GM21390 (cell line): ENCODE results near the gene TSPO.
"Not testable (repeated sequence)": the region's sequence is repeated elsewhere in the genome, so short reads cannot be mapped to it uniquely, and the experiment has no call there.

Source experiments
- ATAC-seq: cut with Tn5 transposase; IDR thresholded peaks from one replicate; pipeline ENCODE4 v1.9.1; 2021; ENCODE audit not compliant: unreplicated experiment

TSPO gene

GRCh38 chr22:43129426-43130425 is 21.6 kb upstream of the TSPO start:
- ATAC-seq, result no peak

- no peak for ATAC-seq
Measured at GRCh38 chr22:43131773-43132501, 19.4 kb upstream of the TSPO start.

- ATAC-seq, result no peak
Measured at GRCh38 chr22:43133401-43133800, 18.0 kb upstream of the TSPO start.

GRCh38 chr22:43134553-43134952 is 16.8 kb upstream of the TSPO start:
- no peak for ATAC-seq

- no peak for ATAC-seq
Measured at GRCh38 chr22:43135565-43135964, 15.8 kb upstream of the TSPO start.

GRCh38 chr22:43136255-43136654 is 15.1 kb upstream of the TSPO start:
- ATAC-seq, result no peak

- ATAC-seq, result no peak
Measured at GRCh38 chr22:43136801-43137200, 14.6 kb upstream of the TSPO start.

- ATAC-seq, result peak; percentile 59
Measured at GRCh38 chr22:43142880-43143562, 8.3 kb upstream of the TSPO start, which contains the start of gene MCAT. Gene MCAT (minus strand): TSS chr22:43143398. CDS start chr22:43143348, 50 bp downstream.

GRCh38 chr22:43144949-43145348 is 6.4 kb upstream of the TSPO start:
- no peak for ATAC-seq

- not testable (repeated sequence) for ATAC-seq
Measured at GRCh38 chr22:43145371-43145770, 6.0 kb upstream of the TSPO start.

GRCh38 chr22:43146332-43146731 is 5.0 kb upstream of the TSPO start:
- not testable (repeated sequence) for ATAC-seq

GRCh38 chr22:43147821-43148220 is 3.5 kb upstream of the TSPO start:
- no peak for ATAC-seq

- no peak for ATAC-seq
Measured at GRCh38 chr22:43148581-43148980, 2.8 kb upstream of the TSPO start.

- ATAC-seq, result no peak
Measured at GRCh38 chr22:43150731-43151206, 590 bp upstream of the TSPO start.

GRCh38 chr22:43152003-43152356 is 621 bp downstream of the TSPO start:
- ATAC-seq, result no peak

- no peak for ATAC-seq
Measured at GRCh38 chr22:43152357-43153071, 1.2 kb downstream of the TSPO start.

GRCh38 chr22:43153899-43154298 is 2.5 kb downstream of the TSPO start:
- ATAC-seq, result no peak

GRCh38 chr22:43154887-43155536 is 3.7 kb downstream of the TSPO start:
- no peak for ATAC-seq

- no peak for ATAC-seq
Measured at GRCh38 chr22:43155789-43156188, 4.4 kb downstream of the TSPO start.

- no peak for ATAC-seq
Measured at GRCh38 chr22:43156413-43156812, 5.1 kb downstream of the TSPO start.
